Thoracic aorta (tissue), 2 donors: ENCODE data around the gene RICTOR. TPM values are rescaled to one million over a fixed set of nuclear protein-coding genes. Genes with fewer than 3 reads are reported as not detected.
A peak's percentile ranks its signal among the peaks of the same experiment; 100 is the strongest.

Experiments
- ATAC-seq: fragments of 150-250 bp; one replicate; pipeline ENCODE4 v1.8.0; 2017; ENCODE audit warnings: low read depth; ENCODE audit not compliant: insufficient number of reproducible peaks, low FRiP score
- DNase-seq: peaks from one replicate; pipeline ENCODE4 v3.0.0-alpha.2; 2020; ENCODE audit warnings: low spot score
- H3K27ac ChIP-seq, 2 donors: fragments of 200-600 bp; sonication (generic); 1 replicate in 1 of 2; 2 replicates in 1 of 2; pipeline ENCODE4 v1.5.1; 2016; ENCODE audit warnings: mild to moderate bottlenecking in 2 of 2, moderate library complexity in 2 of 2
- H3K27me3 ChIP-seq: fragments of 200-600 bp; sonication (generic); replicated peaks from 2 replicates; pipeline ENCODE4 v1.6.0; 2016; ENCODE audit warnings: mild to moderate bottlenecking; ENCODE audit not compliant: insufficient read depth
- H3K36me3 ChIP-seq: fragments of 200-600 bp; sonication (generic); one replicate; pipeline ENCODE4 v1.5.1; 2016
- H3K4me1 ChIP-seq, 2 donors: fragments of 200-600 bp; sonication (generic); 1 replicate in 1 of 2; 2 replicates in 1 of 2; pipeline versions ENCODE4 v1.5.1 to v1.6.0; 2016; ENCODE audit warnings: low read depth in 2 of 2, mild to moderate bottlenecking in 1 of 2; ENCODE audit not compliant: control insufficient read depth in 1 of 2
- H3K4me3 ChIP-seq: fragments of 200-600 bp; sonication (generic); 2 replicates; pipeline ENCODE4 v1.5.1; 2016; ENCODE audit warnings: mild to moderate bottlenecking
- H3K9me3 ChIP-seq: fragments of 200-600 bp; sonication (generic); 2 replicates; pipeline ENCODE4 v1.5.1; 2016
- CTCF ChIP-seq: fragments of 200-600 bp; sonication (generic); IDR thresholded peaks from one replicate; pipeline ENCODE4 v1.5.1; 2019; ENCODE audit warnings: antibody characterized with exemption
- total RNA-seq, 2 donors: library from RNA; depleted of rRNA; stranded (reverse); fragments of >200 nt; gene quantifications; one replicate each; pipeline versions ENCODE4 v1.1.0 to v1.2.3, GENCODE V29; 2016

The RICTOR gene
- total RNA-seq, 2 donors from 2014 or later, result 35.6 to 50.4 TPM

DNA sequence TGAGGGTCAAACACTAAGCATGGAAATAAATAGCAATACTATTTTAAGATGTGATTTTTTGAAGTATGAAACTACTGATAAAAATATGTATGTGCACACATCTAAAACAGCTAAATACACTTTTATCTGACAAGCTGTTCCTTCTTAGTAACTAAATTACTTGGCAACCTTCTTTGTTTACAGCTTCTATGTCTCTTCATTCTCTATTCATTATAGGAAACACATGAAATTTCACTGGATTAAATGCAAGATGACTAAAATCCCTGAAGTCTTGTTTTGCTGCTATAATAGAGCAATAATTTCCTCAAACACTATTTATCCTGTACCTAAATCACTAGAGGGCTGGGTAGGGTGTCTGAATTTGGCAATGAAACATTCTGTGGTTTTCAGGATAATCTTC, 11.7 kb downstream of the RICTOR start:
- TF ChIP-seq CTCF, result no peak
- H3K36me3 ChIP-seq, result peaks cover 7% of the 10 kb centered on the region
- H3K9me3 ChIP-seq, result no peaks in the 10 kb centered on the region
- H3K4me1 ChIP-seq, result peaks cover 23 to 38% of the 10 kb centered on the region in 2 donors
- ATAC-seq (no peak), DNase-seq (no peak)
- no peak overlapping the region for H3K27ac ChIP-seq
- no peaks in the 10 kb centered on the region for H3K27me3 ChIP-seq
- no peak overlapping the region for H3K4me3 ChIP-seq

- Histone ChIP-seq H3K27me3 (no peaks in the 10 kb centered on the region), H3K27ac (no peak overlapping the region), H3K4me1 (peaks cover 23 to 38% of the 10 kb centered on the region in 2 donors), H3K4me3 (no peak overlapping the region), H3K9me3 (no peaks in the 10 kb centered on the region), H3K36me3 (peaks cover 6% of the 10 kb centered on the region)
- TF ChIP-seq CTCF, result no peak
- DNase-seq (no peak), ATAC-seq (no peak)
Measured at GRCh38 chr5:39062104-39062503, 12.1 kb downstream of the RICTOR start.

GRCh38 chr5:39059064-39059463, 15.1 kb downstream of the RICTOR start:
- Histone ChIP-seq H3K9me3 (no peaks in the 10 kb centered on the region), H3K4me3 (no peak overlapping the region), H3K4me1 (peaks cover 23 to 36% of the 10 kb centered on the region in 2 donors), H3K27me3 (no peaks in the 10 kb centered on the region), H3K27ac (no peak overlapping the region), H3K36me3 (no peaks in the 10 kb centered on the region)
- DNase-seq, result no peak
- ATAC-seq, result no peak
- no peak for TF ChIP-seq CTCF

GRCh38 chr5:39058178-39058921, 15.8 kb downstream of the RICTOR start:
- DNase-seq (no peak), ATAC-seq (no peak)
- Histone ChIP-seq H3K27me3 (no peaks in the 10 kb centered on the region), H3K9me3 (no peaks in the 10 kb centered on the region), H3K36me3 (no peaks in the 10 kb centered on the region), H3K4me1 (peaks cover 20 to 31% of the 10 kb centered on the region in 2 donors), H3K27ac (no peak overlapping the region), H3K4me3 (peak overlapping the region; percentile 52)
- no peak for TF ChIP-seq CTCF

DNA sequence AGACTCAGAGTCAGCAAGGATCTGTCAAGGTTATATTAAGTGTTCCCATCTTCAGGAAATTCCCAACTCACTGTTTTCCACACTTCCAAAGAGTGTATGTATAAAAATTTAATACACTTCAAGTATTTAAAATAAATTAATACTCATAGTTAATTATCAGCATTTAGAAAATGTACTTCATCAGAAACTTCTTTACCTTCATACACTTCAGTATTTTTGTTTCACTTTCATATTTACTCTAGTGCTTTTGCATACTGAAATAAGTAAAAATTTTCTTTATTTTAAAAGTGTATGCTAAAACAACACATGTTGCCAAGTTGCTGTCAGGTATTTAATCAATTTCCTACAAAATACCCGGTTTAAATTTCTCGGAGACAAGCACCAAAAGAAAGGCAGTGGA, 16.5 kb downstream of the RICTOR start:
- ATAC-seq, result no peak
- DNase-seq, result no peak
- Histone ChIP-seq H3K27ac (no peak overlapping the region), H3K9me3 (no peaks in the 10 kb centered on the region), H3K4me3 (peak overlapping the region; percentile 52), H3K27me3 (no peaks in the 10 kb centered on the region), H3K4me1 (peaks cover 16 to 25% of the 10 kb centered on the region in 2 donors), H3K36me3 (no peaks in the 10 kb centered on the region)
- no peak for TF ChIP-seq CTCF
